Ovary (tissue), 9 donors: Measurements from ENCODE around the gene PPIH. TPM values are rescaled to one million over a fixed set of nuclear protein-coding genes. Genes with fewer than 3 reads are reported as not detected.

Experiments
- DNase-seq, 5 donors: peaks; one replicate each; pipeline ENCODE4 v3.0.0-alpha.2; 2019 to 2020
- H3K27ac ChIP-seq, 2 donors: fragments of 200-600 bp; one replicate each; pipeline versions ENCODE4 v1.5.1 to v1.8.0; 2019 to 2022
- H3K27me3 ChIP-seq: fragments of 200-600 bp; one replicate; pipeline ENCODE4 v1.8.0; 2022
- H3K36me3 ChIP-seq: fragments of 200-600 bp; sonication (generic); one replicate; pipeline ENCODE4 v1.5.1; 2019
- H3K4me1 ChIP-seq: one replicate; pipeline ENCODE4 v1.8.1; 2013; ENCODE audit warnings: mild to moderate bottlenecking, moderate library complexity; ENCODE audit not compliant: insufficient read depth
- H3K4me3 ChIP-seq: fragments of 200-600 bp; sonication (generic); one replicate; pipeline ENCODE4 v1.5.1; 2017
- H3K9me3 ChIP-seq, 2 donors: fragments of 200-600 bp in 1 of 2; sonication (generic) in 1 of 2; one replicate each; pipeline versions ENCODE4 v1.5.1 to v1.8.1; 2013 to 2019; ENCODE audit warnings: mild to moderate bottlenecking in 1 of 2, moderate library complexity in 1 of 2
- EP300 ChIP-seq: sonication (generic); formaldehyde crosslinking; IDR thresholded peaks from one replicate; pipeline ENCODE4 v1.6.1; 2017; ENCODE audit warnings: antibody characterized with exemption
- POLR2A ChIP-seq: fragments of 450-650 bp; IDR thresholded peaks from one replicate; pipeline ENCODE4 v1.6.1; 2017; ENCODE audit warnings: antibody characterized with exemption, mild to moderate bottlenecking, moderate library complexity
- WGBS, 3 donors: extraction: QIAGEN DNeasy Blood & Tissue Kit in 1 of 3; methylation state at CpG; one replicate each; pipeline versions ENCODE4 v1.1.5 to v1.1.7; 2013 to 2017; 5-methylcytosine and 5-hydroxymethylcytosine counted together
- intact Hi-C, 4 donors: fragments of 100-400 bp; cut with DNase I; formaldehyde crosslinking; loops; one replicate each; pipeline versions ENCODE4 v1.11.0 to v1.15.1; 2022 to 2023
- polyA plus RNA-seq, 2 donors: library from polyadenylated mRNA; stranded (reverse); fragments of 200-250 nt in 1 of 2; fragments of 350-450 nt in 1 of 2; fragmentation: Illumina TruSeq in 1 of 2; extraction: RNeasy Lipid Tissue Mini Kit (QIAGEN cat#74804) in 1 of 2; gene quantifications; one replicate each; pipeline ENCODE4 v1.2.3, GENCODE V29; 2013 to 2014
- total RNA-seq, 7 donors: library from RNA; depleted of rRNA in 2 of 7; stranded (reverse); fragments of >200 nt in 2 of 7; fragmentation: NEBNext Ultra II Directional in 3 of 7; extraction: Animal tissue kit (Norgen Biotek cat#: 25700) in 3 of 7; gene quantifications; one replicate each; pipeline versions ENCODE4 v1.1.0 to v1.2.4, GENCODE V29; 2016 to 2023
- TF ChIP-seq, protein P1 (sequence below), 3 donors: fragments of 450-650 bp in 2 of 3; fragments of 200-600 bp in 1 of 3; IDR thresholded peaks; one replicate each; pipeline versions ENCODE4 v1.5.1 to v1.8.0; 2016 to 2022; ENCODE audit warnings: antibody characterized with exemption in 3 of 3, mild to moderate bottlenecking in 1 of 3
- donor health status: DM: no; HTN: no; CAD: no; lungs with moderate emphysema.
- donor health status: DM: no; HTN: no; CAD: no.
- donor health status: Bipolar disorder and iron deficiency.
- donor health status: DM: yes; HTN: yes; CAD: no.
- donor health status: DM: no; HTN: no; CAD: no.
- donor health status: DM: yes; HTN: yes; CAD: no.

PPIH gene
- total and polyA plus RNA-seq, 9 donors = 23.1 to 49.1 (median 26.5) TPM

DNA sequence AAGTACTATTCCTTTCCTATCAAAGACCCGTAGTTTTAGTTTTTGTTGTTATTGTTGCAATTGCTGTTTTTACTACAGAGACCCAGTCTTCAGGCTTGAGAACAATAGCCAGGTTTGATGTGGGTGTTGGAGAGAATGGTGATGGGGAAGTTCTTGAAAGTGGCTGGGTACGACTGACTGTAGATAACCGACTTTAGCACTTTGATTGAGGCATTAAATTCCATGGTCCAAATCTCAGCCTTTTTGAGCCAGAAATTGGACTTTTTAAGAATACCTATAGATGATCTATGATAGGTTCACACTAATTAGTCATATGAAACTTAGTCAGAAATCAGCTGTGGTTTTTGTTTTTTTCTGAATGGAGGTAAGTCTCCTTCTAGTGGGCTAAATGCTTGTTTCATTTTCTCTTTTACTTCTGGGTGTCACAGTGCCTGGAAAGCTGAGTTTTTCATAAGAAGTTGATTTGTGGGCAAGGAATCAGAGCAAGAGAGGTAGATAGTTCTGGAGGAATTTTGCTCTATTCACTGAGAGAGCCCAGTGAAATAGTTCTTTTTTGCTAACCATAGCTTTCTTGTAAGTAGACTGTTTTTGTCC, 2.8 kb downstream of the PPIH start:
- DNase-seq = no peak
- no peaks in the 10 kb centered on the region for H3K36me3 ChIP-seq
- H3K4me3 ChIP-seq = no peak overlapping the region
- no peak overlapping the region for H3K27ac ChIP-seq
- WGBS, 3 donors = 57 to 91% (median 58%) methylated on average over 3 of the region's 3 CpGs
- TF ChIP-seq EP300 = no peak
- TF ChIP-seq, protein P1, sequence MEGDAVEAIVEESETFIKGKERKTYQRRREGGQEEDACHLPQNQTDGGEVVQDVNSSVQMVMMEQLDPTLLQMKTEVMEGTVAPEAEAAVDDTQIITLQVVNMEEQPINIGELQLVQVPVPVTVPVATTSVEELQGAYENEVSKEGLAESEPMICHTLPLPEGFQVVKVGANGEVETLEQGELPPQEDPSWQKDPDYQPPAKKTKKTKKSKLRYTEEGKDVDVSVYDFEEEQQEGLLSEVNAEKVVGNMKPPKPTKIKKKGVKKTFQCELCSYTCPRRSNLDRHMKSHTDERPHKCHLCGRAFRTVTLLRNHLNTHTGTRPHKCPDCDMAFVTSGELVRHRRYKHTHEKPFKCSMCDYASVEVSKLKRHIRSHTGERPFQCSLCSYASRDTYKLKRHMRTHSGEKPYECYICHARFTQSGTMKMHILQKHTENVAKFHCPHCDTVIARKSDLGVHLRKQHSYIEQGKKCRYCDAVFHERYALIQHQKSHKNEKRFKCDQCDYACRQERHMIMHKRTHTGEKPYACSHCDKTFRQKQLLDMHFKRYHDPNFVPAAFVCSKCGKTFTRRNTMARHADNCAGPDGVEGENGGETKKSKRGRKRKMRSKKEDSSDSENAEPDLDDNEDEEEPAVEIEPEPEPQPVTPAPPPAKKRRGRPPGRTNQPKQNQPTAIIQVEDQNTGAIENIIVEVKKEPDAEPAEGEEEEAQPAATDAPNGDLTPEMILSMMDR (IDR thresholded peaks at IDR 0.05) = no peak
- no peaks in the 10 kb centered on the region for H3K9me3 ChIP-seq
- H3K27me3 ChIP-seq = no peaks in the 10 kb centered on the region
- peaks cover 6% of the 10 kb centered on the region for H3K4me1 ChIP-seq
- intact Hi-C loops = no loop called here

DNA sequence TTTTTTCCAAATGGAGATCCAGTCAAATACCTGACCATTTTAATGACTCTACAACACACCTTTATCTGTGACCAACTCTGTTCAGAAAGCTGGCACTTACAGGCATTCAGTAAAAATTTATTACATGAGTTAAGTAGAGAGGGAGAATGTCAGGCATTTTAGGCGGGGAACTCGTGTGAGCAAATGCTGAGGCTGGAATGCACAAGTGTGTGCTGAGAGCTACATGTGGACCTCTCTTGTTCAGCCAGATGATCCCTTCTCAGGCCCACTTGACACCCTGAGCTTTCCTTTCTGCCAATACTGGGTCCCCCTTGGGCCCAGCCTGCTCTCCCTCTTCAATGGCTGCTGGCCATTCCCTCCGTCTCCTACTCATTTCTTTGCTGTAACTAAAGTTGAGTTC, 11.7 kb downstream of the PPIH start:
- TF ChIP-seq POLR2A (no peak), EP300 (no peak)
- Histone ChIP-seq H3K36me3 (no peaks in the 10 kb centered on the region), H3K9me3 (no peaks in the 10 kb centered on the region), H3K4me1 (no peaks in the 10 kb centered on the region), H3K4me3 (no peak overlapping the region), H3K27ac (no peak overlapping the region), H3K27me3 (no peaks in the 10 kb centered on the region)
- no peak for DNase-seq
- WGBS, 3 donors = 89 to 93% (median 90%) methylated on average over 3 of the region's 3 CpGs
- intact Hi-C loops = no loop called here

DNA sequence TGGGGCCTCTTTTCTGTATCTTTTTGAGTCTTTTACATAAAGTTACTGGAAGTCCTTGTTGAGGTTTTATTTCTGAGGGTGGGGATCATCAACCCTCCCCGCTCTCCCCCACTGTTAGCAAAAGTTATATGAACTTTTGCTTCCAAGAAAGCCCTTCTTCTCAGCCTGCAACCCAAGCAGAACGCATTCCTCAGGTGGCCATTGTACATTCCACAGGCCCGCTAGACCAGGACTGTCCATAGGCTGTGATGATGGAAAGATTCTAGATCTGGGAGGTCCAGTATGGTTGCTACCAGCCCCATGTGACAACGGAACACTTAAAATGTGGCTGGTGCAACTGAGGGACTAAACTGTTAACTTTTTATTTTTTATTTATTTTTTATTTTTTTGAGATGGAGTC, 12.2 kb downstream of the PPIH start:
- no peak overlapping the region for H3K27ac ChIP-seq
- intact Hi-C loops = no loop called here
- TF ChIP-seq EP300 (no peak), POLR2A (no peak)
- TF ChIP-seq, protein P1 (IDR thresholded peaks at IDR 0.05) = no peak
- no peaks in the 10 kb centered on the region for H3K27me3 ChIP-seq
- WGBS, 3 donors = 97 to 98% (median 98%) methylated on average over 4 of the region's 4 CpGs
- no peaks in the 10 kb centered on the region for H3K4me1 ChIP-seq
- no peak overlapping the region for H3K4me3 ChIP-seq
- no peak for DNase-seq
- no peaks in the 10 kb centered on the region for H3K9me3 ChIP-seq
- no peaks in the 10 kb centered on the region for H3K36me3 ChIP-seq

DNA sequence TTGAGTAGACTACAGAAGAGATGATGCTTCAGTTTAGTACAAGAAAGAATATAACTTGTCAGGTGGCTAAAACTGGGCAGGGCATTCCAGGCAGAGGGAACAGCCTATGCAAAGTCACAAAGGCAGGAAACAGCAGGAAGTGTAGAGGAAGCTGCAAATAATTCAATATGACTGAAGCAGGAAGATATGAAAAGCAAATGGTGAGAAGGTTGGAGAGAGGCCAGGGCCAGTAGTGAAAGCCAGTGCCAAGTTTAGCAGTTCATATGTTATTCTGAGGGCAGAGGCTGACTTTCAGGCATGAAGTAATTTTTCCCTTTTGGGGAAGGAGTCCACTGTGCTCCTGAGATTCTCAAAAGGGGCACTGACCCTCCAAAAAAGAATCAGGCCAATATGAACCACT, 16.0 kb downstream of the PPIH start:
- H3K4me3 ChIP-seq = no peak overlapping the region
- intact Hi-C loops = no loop called here
- H3K36me3 ChIP-seq = no peaks in the 10 kb centered on the region
- H3K9me3 ChIP-seq = no peaks in the 10 kb centered on the region
- DNase-seq = no peak
- no peaks in the 10 kb centered on the region for H3K4me1 ChIP-seq
- no peak overlapping the region for H3K27ac ChIP-seq
- no peaks in the 10 kb centered on the region for H3K27me3 ChIP-seq
- TF ChIP-seq EP300 = no peak
- TF ChIP-seq, protein P1 (IDR thresholded peaks at IDR 0.05) = no peak
- TF ChIP-seq POLR2A = no peak

DNA sequence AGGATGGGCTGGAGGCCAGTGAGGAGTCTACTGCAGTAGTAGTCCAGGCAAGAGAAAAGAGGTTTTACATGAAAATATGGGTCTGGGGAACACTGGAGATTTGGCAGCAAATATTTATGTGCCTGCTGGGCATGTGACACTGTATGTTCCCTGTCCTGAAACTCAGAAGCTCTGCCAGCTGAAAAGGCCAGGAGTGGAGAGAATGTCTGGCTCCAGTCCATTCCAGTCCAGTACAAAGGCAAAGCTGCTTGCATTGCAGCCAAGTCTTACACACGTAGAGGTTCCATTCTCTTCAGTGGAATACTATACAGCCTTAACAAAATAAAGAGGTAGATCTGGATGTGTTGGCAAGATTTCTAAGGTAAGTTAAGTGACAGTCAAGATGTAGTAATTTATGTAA, 16.5 kb downstream of the PPIH start:
- H3K9me3 ChIP-seq = no peaks in the 10 kb centered on the region
- no peaks in the 10 kb centered on the region for H3K4me1 ChIP-seq
- H3K27ac ChIP-seq = no peak overlapping the region
- no peak for TF ChIP-seq POLR2A
- TF ChIP-seq EP300 = no peak
- TF ChIP-seq, protein P1 (IDR thresholded peaks at IDR 0.05) = no peak
- WGBS, 3 donors = 45 to 67% (median 47%) methylated on average over 1 of the region's 1 CpG
- intact Hi-C loops = no loop called here
- DNase-seq = no peak
- no peaks in the 10 kb centered on the region for H3K36me3 ChIP-seq
- no peaks in the 10 kb centered on the region for H3K27me3 ChIP-seq
- H3K4me3 ChIP-seq = no peak overlapping the region
